GM21825 (cell line): ENCODE results near the gene ITGAE.

ENCODE experiments used
- ATAC-seq: cut with Tn5 transposase; IDR thresholded peaks from one replicate; pipeline ENCODE4 v1.9.1; 2021; ENCODE audit warnings: mild to moderate bottlenecking, moderate library complexity; ENCODE audit not compliant: unreplicated experiment

The ITGAE gene

GRCh38 chr17:3762922-3763776, 37.8 kb downstream of the ITGAE start:
- no peak for ATAC-seq

- no peak for ATAC-seq
Measured at GRCh38 chr17:3761918-3762380, 39.0 kb downstream of the ITGAE start.

DNA sequence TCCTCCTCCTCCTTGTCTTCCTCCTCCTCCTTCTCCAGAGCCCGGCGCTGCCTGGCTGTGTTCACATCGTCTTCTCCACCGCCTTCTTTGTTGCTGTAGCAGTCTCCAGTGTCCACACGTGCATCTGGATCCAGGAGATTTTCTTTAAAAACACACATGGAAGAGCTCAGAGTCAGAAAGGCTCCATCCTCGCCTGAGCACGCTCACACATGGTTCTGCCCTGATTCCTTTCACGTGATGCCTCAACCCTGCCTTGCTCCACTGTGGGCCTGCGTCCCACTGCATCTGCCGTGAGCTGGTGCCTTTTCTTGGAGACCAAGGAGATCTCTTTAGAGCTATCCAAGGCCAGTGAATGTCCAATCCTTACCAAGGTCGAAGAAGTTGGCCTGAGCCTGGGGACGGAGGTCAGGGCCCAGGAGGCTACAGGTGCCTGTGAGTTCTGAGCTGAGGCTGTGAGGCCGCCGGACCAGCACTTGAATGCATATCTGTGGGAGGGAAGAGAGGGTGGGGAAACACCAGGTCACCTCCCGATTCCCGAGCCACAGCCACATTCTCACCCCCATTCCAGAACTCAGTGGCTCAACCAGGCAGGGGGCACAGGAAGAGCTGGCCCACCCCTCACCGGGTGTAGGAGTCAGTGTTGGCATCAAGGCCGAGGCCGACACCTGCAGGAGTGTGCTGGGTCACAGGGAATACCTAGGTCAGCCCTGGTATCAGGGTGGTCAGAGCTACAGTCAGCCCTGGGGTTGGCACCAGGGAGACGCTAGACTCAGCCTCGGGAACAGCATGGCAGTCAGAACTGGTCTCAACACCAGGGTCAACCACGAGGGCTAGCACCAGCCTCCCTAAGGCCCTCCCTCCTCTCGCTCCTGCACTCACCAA, 39.7 kb downstream of the ITGAE start:
- no peak for ATAC-seq

- ATAC-seq: no peak
Measured at GRCh38 chr17:3759597-3760216, 41.3 kb downstream of the ITGAE start.

- no peak for ATAC-seq
Measured at GRCh38 chr17:3755335-3756030, 45.5 kb downstream of the ITGAE start.

DNA sequence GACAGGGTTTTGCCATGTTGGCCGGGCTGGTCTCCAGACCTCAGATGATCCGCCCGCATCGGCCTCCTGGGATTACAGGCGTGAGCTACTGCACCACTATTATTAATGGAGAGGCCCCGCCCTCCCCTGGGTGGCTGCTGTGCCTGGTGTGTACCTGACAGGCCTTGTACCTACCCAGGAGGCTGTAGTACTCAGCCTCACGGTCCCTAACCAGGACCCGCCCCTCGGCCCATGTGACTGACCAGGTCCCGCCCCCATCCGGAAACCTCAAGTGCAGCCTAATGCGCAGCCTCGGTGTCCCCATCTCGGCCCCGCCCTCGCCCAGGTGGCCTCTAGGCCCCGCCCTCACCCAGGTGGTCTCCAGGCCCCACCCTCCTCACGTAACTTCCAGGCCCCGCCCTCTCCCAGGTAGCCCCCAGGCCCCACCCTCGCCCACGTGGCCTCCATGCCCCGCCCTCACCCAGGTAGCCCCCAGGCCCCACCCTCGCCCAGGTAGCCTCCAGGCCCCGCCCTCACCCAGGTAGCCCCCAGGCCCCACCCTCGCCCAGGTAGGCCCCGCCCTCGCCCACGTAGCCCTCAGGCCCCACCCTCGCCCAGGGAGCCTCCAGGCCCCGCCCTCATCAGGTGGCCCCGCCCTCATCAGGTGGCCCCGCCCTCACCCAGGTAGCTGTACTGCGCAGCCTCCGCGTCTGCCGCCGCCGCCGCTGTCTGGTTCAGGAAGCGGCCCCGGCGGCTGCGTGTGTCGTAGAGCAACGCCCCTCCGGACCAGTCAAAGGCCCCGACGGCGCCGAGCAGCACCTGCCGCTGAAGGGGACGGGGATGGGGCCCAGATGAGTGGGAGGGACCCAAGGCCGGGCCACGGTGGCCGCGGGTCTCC, 46.3 kb downstream of the ITGAE start:
- ATAC-seq: no peak

GRCh38 chr17:3754066-3754457, 46.9 kb downstream of the ITGAE start:
- ATAC-seq: no peak

- no peak for ATAC-seq
Measured at GRCh38 chr17:3753624-3754023, 47.4 kb downstream of the ITGAE start.

GRCh38 chr17:3751836-3752235, 49.2 kb downstream of the ITGAE start:
- ATAC-seq: no peak

- no peak for ATAC-seq
Measured at GRCh38 chr17:3750926-3751325, 50.1 kb downstream of the ITGAE start.

GRCh38 chr17:3750296-3750695, 50.7 kb downstream of the ITGAE start:
- no peak for ATAC-seq

GRCh38 chr17:3748576-3748975, 52.4 kb downstream of the ITGAE start:
- ATAC-seq: no peak

GRCh38 chr17:3747805-3748204, 53.2 kb downstream of the ITGAE start:
- no peak for ATAC-seq

DNA sequence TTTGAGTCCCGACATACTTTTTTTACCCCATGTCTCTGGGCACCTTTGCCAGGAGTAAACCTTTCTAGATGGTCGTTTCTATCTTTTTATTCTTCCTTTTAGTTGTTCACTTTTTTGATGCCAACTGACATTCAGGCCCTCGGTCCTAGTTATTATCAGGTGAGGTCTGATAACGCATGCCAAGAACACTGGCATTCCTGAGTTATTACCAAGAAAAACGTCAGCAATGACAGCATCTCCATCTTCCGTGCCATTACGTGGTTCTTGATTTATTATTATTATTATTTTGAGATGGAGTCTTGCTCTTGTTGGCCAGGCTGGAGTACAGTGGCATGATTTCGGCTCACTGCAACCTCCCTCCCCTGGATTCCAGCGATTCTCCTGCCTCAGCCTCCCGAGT, 55.9 kb downstream of the ITGAE start:
- ATAC-seq: no peak

GRCh38 chr17:3744014-3744413, 57.0 kb downstream of the ITGAE start:
- ATAC-seq: no peak

DNA sequence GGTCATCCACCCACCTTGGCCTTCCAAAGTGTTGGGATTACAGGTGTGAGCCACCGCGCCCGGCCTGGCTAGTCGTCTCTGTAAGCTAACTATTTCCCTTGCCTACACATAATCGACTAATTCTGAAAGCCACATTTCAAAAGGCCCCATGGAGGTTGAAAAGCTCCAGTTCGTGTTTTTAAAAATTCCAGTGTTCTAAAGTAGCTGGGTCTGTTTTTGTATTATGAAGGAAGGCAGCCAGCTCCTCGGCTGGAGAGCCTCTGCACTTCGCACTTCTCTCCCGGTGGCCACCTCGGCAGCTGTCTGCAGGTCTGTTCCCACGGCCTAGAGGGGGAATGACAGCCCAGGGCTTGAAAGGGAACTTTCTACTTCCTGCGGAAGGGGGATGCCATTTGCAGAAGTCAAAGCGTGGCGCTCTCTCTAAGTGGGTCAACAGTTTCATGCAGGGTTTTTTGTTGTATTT, 60.3 kb downstream of the ITGAE start:
- no peak for ATAC-seq

DNA sequence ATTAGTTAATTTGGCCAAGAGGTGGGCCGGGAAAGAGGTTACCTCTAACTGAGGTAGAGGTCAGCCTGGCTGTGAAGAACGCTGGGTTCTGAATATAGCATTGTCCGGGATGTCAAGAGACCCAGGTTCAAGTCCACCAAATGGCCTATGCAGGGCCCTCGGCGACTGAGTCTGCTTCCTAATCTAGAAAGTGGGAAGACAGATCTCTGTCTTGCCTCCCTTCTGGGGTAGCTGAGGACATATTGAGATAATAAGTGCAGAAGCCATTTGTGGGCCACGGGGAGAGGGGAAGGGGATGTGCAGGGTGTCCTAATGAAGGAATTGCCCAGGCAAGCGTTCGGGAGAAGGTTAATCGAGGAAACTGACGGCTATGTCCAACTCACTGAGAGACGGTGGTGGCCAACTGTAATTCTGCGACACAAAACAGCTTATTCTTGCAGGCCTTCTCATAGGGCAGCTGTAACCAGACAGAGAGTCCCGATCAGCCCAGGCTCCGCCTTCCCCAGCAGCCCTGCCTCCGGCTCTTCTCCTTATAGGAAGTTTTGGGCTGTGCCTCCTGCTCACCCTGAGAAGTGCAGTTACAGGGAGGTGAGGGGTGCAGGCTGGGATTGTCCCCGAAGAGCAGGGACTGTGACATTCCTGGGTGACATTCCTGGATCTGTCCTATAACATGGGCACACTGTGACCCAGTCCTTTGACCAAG, 61.4 kb downstream of the ITGAE start:
- ATAC-seq: no peak

GRCh38 chr17:3738562-3739295, 62.3 kb downstream of the ITGAE start:
- ATAC-seq: no peak
